CD14-positive monocyte (primary cell): ENCODE data around the gene GPD2. TPM values are rescaled to one million over a fixed set of nuclear protein-coding genes. Genes with fewer than 3 reads are reported as not detected.

Experiments
- DNase-seq, 3 donors: peaks; one replicate each; pipeline ENCODE4 v3.0.0-alpha.2; 2011 to 2022
- H2AFZ ChIP-seq: 2 replicates; pipeline ENCODE4 v1.6.0; 2012; ENCODE audit warnings: mild to moderate bottlenecking, low read depth, low read length, inconsistent platforms; ENCODE audit not compliant: insufficient read depth, poor library complexity, severe bottlenecking
- H3K27ac ChIP-seq, 2 donors: 1 replicate in 1 of 2; 2 replicates in 1 of 2; pipeline ENCODE4 v1.5.1; 2012 to 2013; ENCODE audit warnings: low read length in 2 of 2, control low read depth in 1 of 2, inconsistent platforms in 1 of 2, low read depth in 1 of 2, mild to moderate bottlenecking in 1 of 2
- H3K27me3 ChIP-seq, 2 donors: one replicate each; pipeline versions ENCODE4 v1.6.0 to v1.6.1; 2011 to 2013; ENCODE audit warnings: low read length in 2 of 2; ENCODE audit not compliant: control insufficient read depth in 2 of 2, insufficient read depth in 2 of 2
- H3K36me3 ChIP-seq, 2 donors: replicated peaks in 1 of 2; 1 replicate in 1 of 2; 2 replicates in 1 of 2; pipeline versions ENCODE4 v1.5.1 to v1.6.1; 2012 to 2013; ENCODE audit warnings: low read length in 2 of 2, control low read depth in 1 of 2, inconsistent platforms in 1 of 2, mild to moderate bottlenecking in 1 of 2; ENCODE audit not compliant: insufficient read depth in 2 of 2, control insufficient read depth in 1 of 2
- H3K4me1 ChIP-seq, 2 donors: 1 replicate in 1 of 2; 2 replicates in 1 of 2; pipeline versions ENCODE4 v1.5.1 to v1.6.1; 2012 to 2013; ENCODE audit warnings: low read length in 2 of 2, control low read depth in 1 of 2, inconsistent platforms in 1 of 2, mild to moderate bottlenecking in 1 of 2, moderate library complexity in 1 of 2; ENCODE audit not compliant: insufficient read depth in 2 of 2, control insufficient read depth in 1 of 2
- H3K4me2 ChIP-seq: replicated peaks from 2 replicates; pipeline ENCODE3; 2012; ENCODE audit warnings: low read length, moderate library complexity, mild to moderate bottlenecking; ENCODE audit not compliant: poor library complexity, severe bottlenecking; ENCODE audit errors: extremely low read depth
- H3K4me3 ChIP-seq, 3 experiments: fragments of 200-600 bp in 1 of 3; sonication (generic) in 1 of 3; replicated peaks in 1 of 3; 1 replicate in 2 of 3; 2 replicates in 1 of 3; pipeline ENCODE4 v1.5.1; 2011 to 2013; ENCODE audit warnings: low read length in 3 of 3, mild to moderate bottlenecking in 3 of 3, control low read depth in 2 of 3, low read depth in 2 of 3, inconsistent platforms in 1 of 3, moderate library complexity in 1 of 3
- H3K79me2 ChIP-seq: 2 replicates; pipeline ENCODE4 v1.6.0; 2012; ENCODE audit warnings: mild to moderate bottlenecking, control low read depth, inconsistent platforms, low read length, moderate library complexity; ENCODE audit not compliant: insufficient read depth
- H3K9ac ChIP-seq: 2 replicates; pipeline ENCODE4 v1.6.0; 2017; ENCODE audit warnings: low read length, mild to moderate bottlenecking; ENCODE audit not compliant: insufficient read depth, poor library complexity, severe bottlenecking
- H3K9me3 ChIP-seq, 2 donors: replicated peaks in 1 of 2; 1 replicate in 1 of 2; 2 replicates in 1 of 2; pipeline versions ENCODE4 v1.5.1 to v1.6.1; 2012 to 2013; ENCODE audit warnings: low read length in 2 of 2, control low read depth in 1 of 2; ENCODE audit not compliant: control insufficient read depth in 1 of 2, insufficient read depth in 1 of 2
- H4K20me1 ChIP-seq: 2 replicates; pipeline ENCODE4 v1.6.0; 2012; ENCODE audit warnings: mild to moderate bottlenecking, low read length, control low read depth, moderate library complexity; ENCODE audit not compliant: insufficient read depth
- H3K27ac Mint-ChIP-seq, 7 donors: one replicate each; pipeline ENCODE4 v1.8.0; 2020; ENCODE audit warnings: mild to moderate bottlenecking in 7 of 7, mixed read lengths in 7 of 7, moderate library complexity in 6 of 7, inconsistent platforms in 2 of 7
- H3K27me3 Mint-ChIP-seq, 3 donors: one replicate each; pipeline ENCODE4 v1.8.0; 2021 to 2022; ENCODE audit warnings: low read depth in 3 of 3, mild to moderate bottlenecking in 3 of 3, mixed read lengths in 3 of 3, moderate library complexity in 3 of 3, inconsistent platforms in 1 of 3
- H3K36me3 Mint-ChIP-seq, 2 donors: one replicate each; pipeline ENCODE4 v1.8.0; 2020; ENCODE audit warnings: mixed read lengths in 2 of 2, inconsistent platforms in 1 of 2, mild to moderate bottlenecking in 1 of 2
- H3K4me1 Mint-ChIP-seq: one replicate; pipeline ENCODE4 v1.8.0; 2020; ENCODE audit warnings: mild to moderate bottlenecking, mixed read lengths
- H3K4me3 Mint-ChIP-seq, 2 donors: one replicate each; pipeline ENCODE4 v1.8.0; 2020; ENCODE audit warnings: mild to moderate bottlenecking in 2 of 2, mixed read lengths in 2 of 2, moderate library complexity in 1 of 2
- H3K9me3 Mint-ChIP-seq, 7 donors: one replicate each; pipeline ENCODE4 v1.8.0; 2020 to 2022; ENCODE audit warnings: mixed read lengths in 7 of 7, mild to moderate bottlenecking in 6 of 7, moderate library complexity in 6 of 7, inconsistent platforms in 2 of 7
- CTCF ChIP-seq: fragments of 200-600 bp; IDR thresholded peaks from one replicate; pipeline ENCODE4 v1.8.0; 2022; ENCODE audit warnings: antibody characterized with exemption, mild to moderate bottlenecking
- WGBS: methylation state at CpG from one replicate; pipeline ENCODE4 v1.1.5; 2013; ENCODE audit warnings: missing lambda C conversion rate; ENCODE audit not compliant: insufficient coverage; 5-methylcytosine and 5-hydroxymethylcytosine counted together
- intact Hi-C, 2 donors: fragments of 100-400 bp; cut with micrococcal nuclease; formaldehyde crosslinking; loops; one replicate each; pipeline versions ENCODE4 v1.15.0 to v1.15.1; 2023
- polyA plus RNA-seq, 3 donors: library from polyadenylated mRNA; depleted of rRNA in 1 of 3; unstranded in 2 of 3; stranded (reverse) in 1 of 3; fragments of 300-500 nt in 2 of 3; fragments of >200 nt in 1 of 3; fragmentation: Illumina TruSeq in 2 of 3; gene quantifications; 1 replicate in 2 of 3; 2 replicates in 1 of 3; pipeline ENCODE4 v1.2.3, GENCODE V29; 2012 to 2021

The GPD2 gene
- polyA plus RNA-seq, 3 donors: 13.4 to 17.1 (median 14.5) TPM

- Mint-ChIP-seq H3K9me3 (no peaks in the 10 kb centered on the region), H3K27me3 (no peaks in the 10 kb centered on the region), H3K4me1 (peaks cover 16% of the 10 kb centered on the region), H3K4me3 (no peak overlapping the region), H3K36me3 (peaks cover 41 to 43% of the 10 kb centered on the region in 2 donors), H3K27ac (peak overlapping the region in 1 of 7 donors; percentile 54)
- WGBS: no CpG with 5 or more reads among the region's 5 CpGs
- no peak overlapping the region for H3K9ac ChIP-seq
- peaks cover 17 to 60% of the 10 kb centered on the region in 2 donors for H3K36me3 ChIP-seq
- H3K4me2 ChIP-seq: no peak overlapping the region
- H2AFZ ChIP-seq: no peak overlapping the region
- H3K27ac ChIP-seq: no peak overlapping the region
- H3K79me2 ChIP-seq: peaks cover 91% of the 10 kb centered on the region
- TF ChIP-seq CTCF: no peak
- intact Hi-C loops: no loop called here
- peaks cover 30% of the 10 kb centered on the region for H4K20me1 ChIP-seq
- no peaks in the 10 kb centered on the region for H3K4me1 ChIP-seq
- DNase-seq: no peak
- no peak overlapping the region for H3K4me3 ChIP-seq
- no peaks in the 10 kb centered on the region for H3K27me3 ChIP-seq
- no peaks in the 10 kb centered on the region for H3K9me3 ChIP-seq
Measured at GRCh38 chr2:156480376-156480775, 44.2 kb downstream of the GPD2 start.

GRCh38 chr2:156481312-156481711 is 45.1 kb downstream of the GPD2 start:
- no peak overlapping the region for H3K9ac ChIP-seq
- H3K36me3 ChIP-seq: peaks cover 17 to 55% of the 10 kb centered on the region in 2 donors
- TF ChIP-seq CTCF: no peak
- no peak for DNase-seq
- H2AFZ ChIP-seq: no peak overlapping the region
- H3K9me3 ChIP-seq: no peaks in the 10 kb centered on the region
- no peak overlapping the region for H3K27ac Mint-ChIP-seq
- no peak overlapping the region for H3K27ac ChIP-seq
- H3K27me3 ChIP-seq: no peaks in the 10 kb centered on the region
- H3K4me3 Mint-ChIP-seq: no peak overlapping the region
- H3K4me1 ChIP-seq: no peaks in the 10 kb centered on the region
- H3K79me2 ChIP-seq: peaks cover 91% of the 10 kb centered on the region
- intact Hi-C loops: no loop called here
- H3K9me3 Mint-ChIP-seq: no peaks in the 10 kb centered on the region
- no peak overlapping the region for H3K4me2 ChIP-seq
- H3K36me3 Mint-ChIP-seq: peaks cover 38 to 42% of the 10 kb centered on the region in 2 donors
- peaks cover 7% of the 10 kb centered on the region for H3K4me1 Mint-ChIP-seq
- H4K20me1 ChIP-seq: peaks cover 39% of the 10 kb centered on the region
- H3K27me3 Mint-ChIP-seq: no peaks in the 10 kb centered on the region
- H3K4me3 ChIP-seq: no peak overlapping the region
